Activated CD8-positive, alpha-beta memory T cell treated with anti-CD3 and anti-CD28 coated beads, Interleukin-2, amount 50 U/mL, for 1 hour (primary cell): ENCODE results near the gene RBM4B.

Source experiments
- DNase-seq: peaks from one replicate; pipeline ENCODE4 v3.0.0-alpha.2; 2020; ENCODE audit errors: extremely low read depth

The RBM4B gene

GRCh38 chr11:66706989-66707388 lies 29.3 kb upstream of the RBM4B start:
- no peak for DNase-seq

GRCh38 chr11:66705587-66706335 lies 28.1 kb upstream of the RBM4B start:
- no peak for DNase-seq

GRCh38 chr11:66704659-66705360 lies 27.1 kb upstream of the RBM4B start:
- no peak for DNase-seq

GRCh38 chr11:66701432-66702240 lies 23.9 kb upstream of the RBM4B start:
- DNase-seq = no peak

GRCh38 chr11:66700742-66701141 lies 23.1 kb upstream of the RBM4B start:
- no peak for DNase-seq

- no peak for DNase-seq
Observed at GRCh38 chr11:66700337-66700736, 22.6 kb upstream of the RBM4B start.

GRCh38 chr11:66698491-66698890 lies 20.8 kb upstream of the RBM4B start:
- no peak for DNase-seq

- no peak for DNase-seq
Observed at GRCh38 chr11:66697988-66698387, 20.3 kb upstream of the RBM4B start.

- no peak for DNase-seq
Observed at GRCh38 chr11:66696146-66696545, 18.5 kb upstream of the RBM4B start.

GRCh38 chr11:66694732-66695207 lies 17.1 kb upstream of the RBM4B start:
- peak; percentile 57 for DNase-seq

- no peak for DNase-seq
Observed at GRCh38 chr11:66694056-66694410, 16.3 kb upstream of the RBM4B start.

GRCh38 chr11:66693356-66694055 lies 15.8 kb upstream of the RBM4B start:
- no peak for DNase-seq

GRCh38 chr11:66692871-66693331 lies 15.2 kb upstream of the RBM4B start:
- DNase-seq = no peak

GRCh38 chr11:66692446-66692845 lies 14.8 kb upstream of the RBM4B start:
- no peak for DNase-seq

- DNase-seq = no peak
Observed at GRCh38 chr11:66691311-66691980, 13.8 kb upstream of the RBM4B start.

GRCh38 chr11:66689661-66690590 lies 12.2 kb upstream of the RBM4B start:
- DNase-seq = no peak

- no peak for DNase-seq
Observed at GRCh38 chr11:66688561-66689534, 11.2 kb upstream of the RBM4B start.

GRCh38 chr11:66687831-66688281 lies 10.2 kb upstream of the RBM4B start:
- no peak for DNase-seq
